Esophagus muscularis mucosa (tissue), 3 donors: ENCODE results near the gene DNER.

Experiments
- POLR2A ChIP-seq: fragments of 450-650 bp; IDR thresholded peaks from one replicate; pipeline ENCODE4 v1.6.1; 2017; ENCODE audit warnings: antibody characterized with exemption, moderate library complexity, mild to moderate bottlenecking, low read depth
- POLR2AphosphoS5 ChIP-seq, 2 donors: sonication (generic); formaldehyde crosslinking; IDR thresholded peaks; one replicate each; pipeline ENCODE4 v1.6.1; 2017; ENCODE audit warnings: antibody characterized with exemption in 2 of 2
- TF ChIP-seq, protein P1 (sequence below), 3 experiments: fragments of 200-600 bp in 2 of 3; fragments of 450-650 bp in 1 of 3; sonication (generic) in 2 of 3; IDR thresholded peaks; one replicate each; pipeline ENCODE4 v1.5.1; 2017 to 2019; ENCODE audit warnings: antibody characterized with exemption in 3 of 3, mild to moderate bottlenecking in 2 of 3, moderate library complexity in 1 of 3

DNA sequence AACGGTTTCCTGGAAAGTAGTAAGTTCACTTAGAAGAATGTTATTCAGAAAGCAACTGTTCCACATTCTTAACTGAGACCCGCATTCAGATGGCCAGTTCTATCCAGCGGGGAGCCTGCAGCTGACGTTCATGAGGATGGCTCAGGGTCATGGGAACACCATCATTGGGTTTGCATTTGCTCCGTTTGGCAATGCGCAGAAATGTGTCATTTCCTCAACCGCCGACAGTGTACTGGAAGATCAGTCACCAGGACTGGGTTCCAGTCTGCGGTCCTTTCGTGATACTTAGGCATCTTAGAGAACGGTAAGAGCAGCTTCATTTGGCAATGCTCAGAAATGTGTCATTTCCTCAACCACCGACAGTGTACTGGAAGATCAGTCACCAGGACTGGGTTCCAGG is 104.0 kb downstream of the DNER start:
- TF ChIP-seq, protein P1, sequence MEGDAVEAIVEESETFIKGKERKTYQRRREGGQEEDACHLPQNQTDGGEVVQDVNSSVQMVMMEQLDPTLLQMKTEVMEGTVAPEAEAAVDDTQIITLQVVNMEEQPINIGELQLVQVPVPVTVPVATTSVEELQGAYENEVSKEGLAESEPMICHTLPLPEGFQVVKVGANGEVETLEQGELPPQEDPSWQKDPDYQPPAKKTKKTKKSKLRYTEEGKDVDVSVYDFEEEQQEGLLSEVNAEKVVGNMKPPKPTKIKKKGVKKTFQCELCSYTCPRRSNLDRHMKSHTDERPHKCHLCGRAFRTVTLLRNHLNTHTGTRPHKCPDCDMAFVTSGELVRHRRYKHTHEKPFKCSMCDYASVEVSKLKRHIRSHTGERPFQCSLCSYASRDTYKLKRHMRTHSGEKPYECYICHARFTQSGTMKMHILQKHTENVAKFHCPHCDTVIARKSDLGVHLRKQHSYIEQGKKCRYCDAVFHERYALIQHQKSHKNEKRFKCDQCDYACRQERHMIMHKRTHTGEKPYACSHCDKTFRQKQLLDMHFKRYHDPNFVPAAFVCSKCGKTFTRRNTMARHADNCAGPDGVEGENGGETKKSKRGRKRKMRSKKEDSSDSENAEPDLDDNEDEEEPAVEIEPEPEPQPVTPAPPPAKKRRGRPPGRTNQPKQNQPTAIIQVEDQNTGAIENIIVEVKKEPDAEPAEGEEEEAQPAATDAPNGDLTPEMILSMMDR (IDR thresholded peaks at IDR 0.05) = no peak
- TF ChIP-seq POLR2A (no peak), POLR2AphosphoS5 (IDR thresholded peaks at IDR 0.05) (no peak)
